ENCODE data around the gene MUSK.
"Not testable (repeated sequence)": the region's sequence is repeated elsewhere in the genome, so short reads cannot be mapped to it uniquely, and the experiment has no call there.

The MUSK gene

GRCh38 chr9:110815361-110815760 lies 146.8 kb downstream of the MUSK start:
- no peak for DNase-seq

GRCh38 chr9:110820381-110820780 lies 151.8 kb downstream of the MUSK start:
- no peak for DNase-seq

DNA sequence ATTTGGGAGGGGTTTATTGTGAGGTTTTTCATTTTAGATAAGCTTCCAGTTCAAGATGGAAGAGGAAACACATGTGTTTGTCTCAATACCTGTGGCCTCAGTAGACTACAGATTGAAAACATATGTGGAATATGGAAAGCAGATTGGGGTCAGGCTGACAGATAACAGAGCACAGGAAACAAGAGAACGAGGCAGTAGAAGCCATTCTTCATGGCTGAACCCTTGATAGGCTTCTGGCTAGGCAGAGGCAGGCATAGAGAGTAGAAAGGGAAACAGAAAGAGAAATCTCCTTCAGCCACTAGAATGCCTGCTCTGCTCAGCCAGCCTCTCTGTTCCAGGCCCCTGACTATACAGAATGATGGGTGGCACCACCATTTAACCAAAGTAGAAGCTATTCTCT lies 152.5 kb downstream of the MUSK start:
- no peak for DNase-seq

- DNase-seq: not testable (repeated sequence)
Observed at GRCh38 chr9:110825129-110825528, 156.5 kb downstream of the MUSK start.

- DNase-seq: no peak
Observed at GRCh38 chr9:110825950-110826349, 157.4 kb downstream of the MUSK start.

- not testable (repeated sequence) for DNase-seq
Observed at GRCh38 chr9:110826400-110826799, 157.8 kb downstream of the MUSK start.

DNA sequence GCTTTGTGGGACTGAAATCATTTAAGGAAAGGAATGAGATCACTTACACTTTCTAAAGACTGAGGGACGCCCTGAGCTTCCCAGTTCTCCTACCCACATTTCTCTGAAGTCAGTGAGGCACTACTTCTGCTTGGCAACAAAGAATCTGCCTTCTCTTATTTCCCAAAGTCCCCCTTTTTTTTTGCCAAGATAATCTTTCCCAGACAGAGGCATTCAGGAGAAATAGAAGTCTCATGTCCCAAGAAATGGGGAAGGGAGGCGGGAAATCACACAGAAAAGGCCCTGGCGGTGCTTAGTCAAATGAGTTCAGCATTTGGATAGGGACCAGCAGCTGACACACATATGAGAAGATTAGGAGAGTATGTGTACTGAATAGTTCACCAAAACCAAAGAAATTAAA lies 159.7 kb downstream of the MUSK start:
- DNase-seq: no peak

GRCh38 chr9:110830495-110830894 lies 161.9 kb downstream of the MUSK start:
- DNase-seq: no peak

DNA sequence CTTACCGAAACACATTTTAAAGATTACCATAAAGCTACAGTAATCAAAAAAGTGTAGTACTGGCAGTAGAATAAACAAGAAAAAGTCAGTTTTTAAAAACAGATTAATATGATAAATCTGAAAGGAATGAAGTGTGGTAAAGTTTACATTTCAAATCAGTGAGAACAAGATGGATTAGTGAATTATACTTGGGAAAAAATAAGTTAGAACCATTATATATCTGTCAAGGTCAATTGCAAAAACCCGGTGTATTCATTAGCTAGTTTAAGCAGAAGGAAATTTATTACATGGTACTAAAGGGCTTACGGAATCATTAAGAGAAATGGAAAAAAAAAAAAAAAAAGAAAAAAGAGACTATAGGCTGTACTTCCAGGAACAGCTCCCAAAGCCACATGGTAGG lies 164.3 kb downstream of the MUSK start:
- no peak for DNase-seq

DNA sequence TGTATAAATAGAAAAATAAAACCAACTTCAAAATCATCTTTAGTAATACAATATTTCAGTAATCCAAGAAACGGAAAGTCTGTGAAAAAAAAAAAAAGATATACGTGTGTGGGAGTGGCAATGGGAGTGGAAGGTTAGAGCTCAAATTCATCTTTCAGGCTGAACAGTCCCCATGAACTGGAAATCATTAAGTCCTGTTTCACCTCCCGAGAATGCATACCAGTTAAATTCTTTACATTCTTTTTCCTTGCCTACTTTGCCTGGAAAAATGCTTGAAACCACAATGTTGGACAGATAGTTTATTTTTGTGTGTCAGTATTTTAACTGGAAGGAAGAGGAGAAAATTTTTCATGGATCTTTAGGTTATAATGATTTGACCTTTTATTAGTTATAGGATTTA lies 166.8 kb downstream of the MUSK start:
- DNase-seq: no peak

- DNase-seq: no peak
Observed at GRCh38 chr9:110835859-110836271, 167.3 kb downstream of the MUSK start.

- DNase-seq: no peak
Observed at GRCh38 chr9:110837401-110838005, 168.9 kb downstream of the MUSK start.

DNA sequence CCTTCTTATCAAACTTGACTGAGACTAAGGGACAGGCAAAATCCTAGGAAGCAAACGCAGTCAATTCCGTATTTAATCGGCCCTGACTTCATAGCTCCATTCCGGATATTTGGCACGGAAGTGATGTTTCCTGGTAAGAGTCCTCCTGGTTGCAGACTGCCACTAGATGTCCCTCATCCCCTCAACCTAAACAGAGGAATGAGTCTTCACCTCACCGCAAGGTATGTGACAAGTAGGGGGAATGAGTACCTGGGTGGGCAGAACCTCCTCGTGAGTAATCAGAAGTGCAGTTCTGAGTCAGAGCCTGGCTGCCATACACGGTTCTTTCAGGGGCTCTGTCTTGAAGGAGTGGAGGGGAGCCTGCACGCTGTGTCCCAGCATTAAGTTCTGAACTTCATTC lies 173.6 kb downstream of the MUSK start:
- no peak for DNase-seq

GRCh38 chr9:110842986-110843385 lies 174.4 kb downstream of the MUSK start:
- no peak for DNase-seq

DNA sequence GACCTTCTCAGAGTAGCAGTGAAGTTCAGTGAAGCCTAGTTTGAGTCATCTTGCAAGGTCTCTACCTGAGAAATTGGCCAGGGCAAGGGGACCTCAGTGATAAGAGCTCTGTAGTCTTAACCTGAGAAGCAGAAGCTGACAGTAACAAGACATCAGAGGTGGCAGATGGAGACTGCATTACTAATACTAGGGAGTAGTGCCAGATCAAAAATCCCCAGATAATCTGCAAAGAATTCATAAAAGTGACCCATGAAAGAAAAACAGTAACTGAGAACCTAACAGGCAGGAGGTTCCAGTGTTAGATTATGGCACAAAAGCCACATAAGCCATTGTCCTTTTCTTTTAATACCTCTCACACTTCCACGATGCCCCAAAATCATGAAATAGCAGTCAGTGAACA lies 175.5 kb downstream of the MUSK start:
- DNase-seq: no peak

DNA sequence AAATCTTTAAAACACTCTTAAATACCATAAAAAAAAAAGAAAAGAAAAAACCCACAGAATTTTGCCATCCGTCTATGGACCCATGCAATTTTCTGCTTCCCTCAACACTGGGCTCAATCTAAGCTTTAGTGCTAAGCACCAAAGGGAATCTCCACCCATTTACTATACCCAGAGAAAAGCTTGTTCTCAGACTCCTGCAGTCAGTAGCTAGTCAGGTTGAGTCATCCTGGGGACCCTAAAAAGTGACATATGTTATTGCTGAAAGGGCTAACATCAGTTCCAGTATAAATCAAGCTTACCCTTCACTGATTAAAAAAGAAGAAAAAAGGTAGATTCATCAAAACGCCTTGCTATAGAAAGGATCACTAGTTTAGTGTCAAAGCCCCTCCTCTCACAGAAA lies 177.6 kb downstream of the MUSK start:
- DNase-seq: no peak

DNA sequence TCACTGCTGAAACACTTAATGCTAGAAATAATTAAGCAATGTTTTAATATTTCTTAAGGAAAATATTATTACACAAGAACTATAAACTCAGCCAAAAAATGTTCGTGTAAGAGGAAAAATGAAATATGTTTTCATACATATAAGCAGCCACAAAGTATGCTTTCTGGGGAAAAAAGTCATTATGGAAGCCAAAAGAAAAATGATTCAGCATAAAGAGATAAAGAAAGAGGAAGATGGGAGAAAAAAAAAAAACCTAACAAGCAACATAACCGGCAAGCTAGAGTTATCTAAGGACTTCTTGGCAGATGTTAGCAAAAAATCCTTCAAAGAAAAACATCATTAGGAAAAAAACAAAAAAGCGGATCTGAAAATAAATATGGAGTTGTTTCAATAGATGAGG lies 179.1 kb downstream of the MUSK start:
- no peak for DNase-seq

DNA sequence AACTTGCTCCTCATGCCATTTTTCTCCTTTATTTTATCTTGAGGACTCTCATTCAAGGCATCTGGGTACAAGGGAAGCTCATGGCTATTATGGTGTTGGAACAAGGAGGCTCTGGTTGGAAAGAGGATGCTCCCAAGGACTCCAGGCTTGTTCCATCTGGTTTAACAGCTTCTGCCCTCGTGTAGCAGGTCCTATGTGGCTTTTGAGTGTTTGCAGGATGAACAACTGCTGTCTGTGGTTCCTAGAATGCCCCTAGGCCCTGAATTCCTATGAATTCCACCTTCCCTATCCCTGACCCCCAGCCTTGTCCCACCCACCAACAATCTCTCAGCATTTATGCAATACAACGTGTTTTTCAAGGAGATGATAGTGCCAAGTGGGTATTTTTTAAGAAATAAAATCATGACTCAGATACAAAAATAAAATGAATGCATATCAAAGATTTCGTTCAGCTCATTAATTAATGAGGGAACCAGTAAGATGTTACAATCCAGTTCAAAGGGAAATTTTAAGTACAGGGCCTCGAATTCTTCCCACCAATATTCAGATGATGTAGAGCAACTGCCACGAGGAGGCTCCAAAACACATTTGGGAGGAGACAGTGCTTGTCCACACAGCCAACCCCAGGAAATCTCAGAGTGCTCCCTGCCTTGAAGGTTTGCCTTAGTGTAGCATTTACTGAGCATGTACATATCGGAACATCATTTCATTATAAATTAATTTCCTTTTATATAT lies 182.0 kb downstream of the MUSK start:
- DNase-seq: no peak
